K562 (cell line): Measurements from ENCODE around the gene GABPB2. TPM values are rescaled to one million over a fixed set of nuclear protein-coding genes. Genes with fewer than 3 reads are reported as not detected.

Experiments used
- ARNT ChIP-seq, 2 experiments: fragments of 450-650 bp; IDR thresholded peaks; 2 replicates each; pipeline ENCODE4 v1.6.1; 2016; ENCODE audit warnings: mild to moderate bottlenecking in 1 of 2
- CBFA2T3 ChIP-seq: fragments of 450-650 bp; IDR thresholded peaks from 2 replicates; pipeline ENCODE4 v1.6.1; 2017
- DMBX1 ChIP-seq: fragments of 250-450 bp; sonication (Bioruptor Pico); IDR thresholded peaks from 2 replicates; pipeline ENCODE4 v1.8.0; 2022; ENCODE audit warnings: inconsistent platforms, mild to moderate bottlenecking, moderate library complexity, borderline replicate concordance
- DPF2 ChIP-seq: fragments of 450-650 bp; IDR thresholded peaks from 2 replicates; pipeline ENCODE4 v1.6.1; 2016
- ESRRA ChIP-seq: fragments of 450-650 bp; IDR thresholded peaks from 2 replicates; pipeline ENCODE4 v1.6.1; 2014; ENCODE audit warnings: low read depth, mild to moderate bottlenecking, moderate library complexity, borderline replicate concordance
- HNRNPK ChIP-seq: fragments of 200-400 bp; formaldehyde crosslinking; IDR thresholded peaks from one replicate; pipeline ENCODE4 v1.6.1; 2018; ENCODE audit warnings: mild to moderate bottlenecking, low read depth, low read length; ENCODE audit not compliant: poor library complexity, severe bottlenecking
- NFIX ChIP-seq: fragments of 250-450 bp; sonication (Bioruptor Pico); IDR thresholded peaks from 2 replicates; pipeline ENCODE4 v1.4.0; 2020; ENCODE audit warnings: low read depth, mild to moderate bottlenecking, moderate library complexity
- NR4A1 ChIP-seq, 2 experiments: fragments of 250-450 bp in 1 of 2; fragments of 450-650 bp in 1 of 2; sonication (Bioruptor Pico) in 1 of 2; IDR thresholded peaks; 2 replicates each; pipeline versions ENCODE4 v1.4.0 to v1.6.1; 2016 to 2020; ENCODE audit warnings: mild to moderate bottlenecking in 2 of 2, missing compliant biosample characterization in 1 of 2, missing genetic modification characterization in 1 of 2, moderate library complexity in 1 of 2
- POLR2A ChIP-seq: fragments of 450-650 bp; conservative IDR thresholded peaks from 2 replicates; pipeline ENCODE4 v1.6.1; 2016
- RB1 ChIP-seq: fragments of 450-650 bp; IDR thresholded peaks from 2 replicates; pipeline ENCODE4 v1.6.1; 2017; ENCODE audit warnings: low read depth, mild to moderate bottlenecking
- SLC30A9 ChIP-seq: fragments of 250-450 bp; sonication (Bioruptor Pico); IDR thresholded peaks from 2 replicates; pipeline ENCODE4 v1.8.0; 2022; ENCODE audit warnings: mild to moderate bottlenecking, moderate library complexity
- SMARCE1 ChIP-seq: fragments of 450-650 bp; IDR thresholded peaks from 2 replicates; pipeline ENCODE4 v1.7.1; 2016; ENCODE audit warnings: mild to moderate bottlenecking
- ZNF354B ChIP-seq: fragments of 250-450 bp; sonication (Bioruptor Pico); IDR thresholded peaks from 2 replicates; pipeline ENCODE4 v1.4.0; 2020
- ZNF584 ChIP-seq: fragments of 200-800 bp; sonication (Bioruptor generic); IDR thresholded peaks from 2 replicates; pipeline ENCODE4 v1.6.1; 2016; ENCODE audit warnings: low read depth, mild to moderate bottlenecking, missing genetic modification characterization, missing compliant biosample characterization
- polyA plus RNA-seq, 8 experiments: library from polyadenylated mRNA; depleted of rRNA in 4 of 8; stranded (reverse) in 5 of 8; unstranded in 3 of 8; fragments of >200 nt; fragmentation: Nextera tagmentation in 2 of 8; fragmentation: Illumina TruSeq in 1 of 8; extraction: Ambion mirVana in 2 of 8; extraction: Trizol in 1 of 8; gene quantifications; 2 replicates each; pipeline versions ENCODE4 v1.2.1 to v1.2.3, GENCODE V29; 2011 to 2014; ENCODE audit warnings: inconsistent platforms in 1 of 8, missing spikeins in 1 of 8
- total RNA-seq, 7 experiments: library from RNA; depleted of rRNA in 6 of 7; stranded (reverse); fragments of >200 nt in 6 of 7; fragmentation: Illumina TruSeq in 2 of 7; extraction: Trizol in 2 of 7; gene quantifications; 2 replicates each; pipeline versions ENCODE4 v1.2.1 to v1.2.3, GENCODE V29; 2011 to 2021; ENCODE audit warnings: low replicate concordance in 1 of 7
- TF ChIP-seq, protein P1 (sequence below): sonication (generic); formaldehyde crosslinking; IDR thresholded peaks from 2 replicates; pipeline ENCODE4 v1.8.0; 2023; ENCODE audit warnings: mild to moderate bottlenecking, missing genetic modification reagents
- TF ChIP-seq, protein P2 (sequence below): fragments of 450-650 bp; IDR thresholded peaks from 2 replicates; pipeline ENCODE4 v1.6.1; 2014; ENCODE audit warnings: low read depth, mild to moderate bottlenecking, moderate library complexity, borderline replicate concordance
- TF ChIP-seq, protein P3 (sequence below), 2 experiments: IDR thresholded peaks in 1 of 2; conservative IDR thresholded peaks in 1 of 2; 2 replicates each; pipeline ENCODE4 v1.6.1; 2016; ENCODE audit warnings: low read depth in 2 of 2, mild to moderate bottlenecking in 1 of 2, missing compliant biosample characterization in 1 of 2, missing genetic modification characterization in 1 of 2, moderate library complexity in 1 of 2
- TF ChIP-seq, protein P4 (sequence below): fragments of 250-450 bp; sonication (Bioruptor Pico); IDR thresholded peaks from 2 replicates; pipeline ENCODE4 v1.5.0; 2022; ENCODE audit warnings: mild to moderate bottlenecking

Gene GABPB2
- total and polyA plus RNA-seq, 9 of the 15 experiments (the other 6 are each of a cell fraction or from before 2014, with no cell fraction given): 2.2 to 13.3 (median 6.1) TPM

DNA sequence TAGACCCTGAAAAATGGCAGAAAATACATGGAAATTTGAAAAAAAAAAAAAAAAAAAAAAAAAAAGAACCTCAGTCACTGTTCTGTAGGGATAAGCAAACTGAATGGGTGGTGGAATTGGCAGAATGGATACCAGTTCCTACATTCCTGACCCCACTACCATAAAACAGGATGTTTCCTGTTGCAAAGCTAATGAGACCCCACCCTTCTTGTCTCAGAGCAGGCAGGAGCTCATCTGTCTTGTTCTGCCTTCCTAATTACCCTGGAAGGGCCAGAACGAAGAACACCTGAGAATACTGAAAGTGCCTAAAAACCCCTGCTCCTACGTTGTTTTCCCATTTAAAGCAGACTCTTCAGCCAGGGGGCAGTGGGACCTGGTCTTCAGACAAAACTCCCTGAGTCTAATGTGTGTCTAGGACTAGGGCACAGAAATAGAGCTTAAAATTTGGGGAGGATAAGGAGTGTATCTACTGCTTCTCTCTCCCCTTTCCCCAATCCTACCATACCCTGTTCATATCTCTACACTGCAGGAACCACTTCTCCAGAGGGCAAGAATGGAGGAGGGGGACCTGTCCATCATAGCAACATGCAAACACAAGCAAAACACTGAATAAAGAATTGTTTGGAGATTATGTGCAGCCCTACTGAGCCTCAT is 19.1 kb upstream of the GABPB2 start (continued):
- TF ChIP-seq, protein P1, sequence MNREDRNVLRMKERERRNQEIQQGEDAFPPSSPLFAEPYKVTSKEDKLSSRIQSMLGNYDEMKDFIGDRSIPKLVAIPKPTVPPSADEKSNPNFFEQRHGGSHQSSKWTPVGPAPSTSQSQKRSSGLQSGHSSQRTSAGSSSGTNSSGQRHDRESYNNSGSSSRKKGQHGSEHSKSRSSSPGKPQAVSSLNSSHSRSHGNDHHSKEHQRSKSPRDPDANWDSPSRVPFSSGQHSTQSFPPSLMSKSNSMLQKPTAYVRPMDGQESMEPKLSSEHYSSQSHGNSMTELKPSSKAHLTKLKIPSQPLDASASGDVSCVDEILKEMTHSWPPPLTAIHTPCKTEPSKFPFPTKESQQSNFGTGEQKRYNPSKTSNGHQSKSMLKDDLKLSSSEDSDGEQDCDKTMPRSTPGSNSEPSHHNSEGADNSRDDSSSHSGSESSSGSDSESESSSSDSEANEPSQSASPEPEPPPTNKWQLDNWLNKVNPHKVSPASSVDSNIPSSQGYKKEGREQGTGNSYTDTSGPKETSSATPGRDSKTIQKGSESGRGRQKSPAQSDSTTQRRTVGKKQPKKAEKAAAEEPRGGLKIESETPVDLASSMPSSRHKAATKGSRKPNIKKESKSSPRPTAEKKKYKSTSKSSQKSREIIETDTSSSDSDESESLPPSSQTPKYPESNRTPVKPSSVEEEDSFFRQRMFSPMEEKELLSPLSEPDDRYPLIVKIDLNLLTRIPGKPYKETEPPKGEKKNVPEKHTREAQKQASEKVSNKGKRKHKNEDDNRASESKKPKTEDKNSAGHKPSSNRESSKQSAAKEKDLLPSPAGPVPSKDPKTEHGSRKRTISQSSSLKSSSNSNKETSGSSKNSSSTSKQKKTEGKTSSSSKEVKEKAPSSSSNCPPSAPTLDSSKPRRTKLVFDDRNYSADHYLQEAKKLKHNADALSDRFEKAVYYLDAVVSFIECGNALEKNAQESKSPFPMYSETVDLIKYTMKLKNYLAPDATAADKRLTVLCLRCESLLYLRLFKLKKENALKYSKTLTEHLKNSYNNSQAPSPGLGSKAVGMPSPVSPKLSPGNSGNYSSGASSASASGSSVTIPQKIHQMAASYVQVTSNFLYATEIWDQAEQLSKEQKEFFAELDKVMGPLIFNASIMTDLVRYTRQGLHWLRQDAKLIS (CRISPR knock-in tag): no peak
- TF ChIP-seq ESRRA (no peak), RB1 (no peak), POLR2A (peak; percentile 65), NR4A1 (CRISPR knock-in tag; IDR thresholded peaks at IDR 0.05) (no peak), NR4A1 (tag; IDR thresholded peaks at IDR 0.05) (no peak), ZNF354B (CRISPR knock-in tag) (no peak), ZNF584 (CRISPR knock-in tag) (no peak), NFIX (no peak), ARNT (IDR thresholded peaks at IDR 0.05) (no peak), SMARCE1 (0 out of 2 replicates have a peak, but pooled peaks have one; percentile 17), CBFA2T3 (peak; percentile 76), DMBX1 (CRISPR knock-in tag) (no peak), DPF2 (peak; percentile 35; the same call in 1 of the 2 replicates), HNRNPK (no peak), SLC30A9 (CRISPR knock-in tag) (no peak)
- TF ChIP-seq, protein P2, sequence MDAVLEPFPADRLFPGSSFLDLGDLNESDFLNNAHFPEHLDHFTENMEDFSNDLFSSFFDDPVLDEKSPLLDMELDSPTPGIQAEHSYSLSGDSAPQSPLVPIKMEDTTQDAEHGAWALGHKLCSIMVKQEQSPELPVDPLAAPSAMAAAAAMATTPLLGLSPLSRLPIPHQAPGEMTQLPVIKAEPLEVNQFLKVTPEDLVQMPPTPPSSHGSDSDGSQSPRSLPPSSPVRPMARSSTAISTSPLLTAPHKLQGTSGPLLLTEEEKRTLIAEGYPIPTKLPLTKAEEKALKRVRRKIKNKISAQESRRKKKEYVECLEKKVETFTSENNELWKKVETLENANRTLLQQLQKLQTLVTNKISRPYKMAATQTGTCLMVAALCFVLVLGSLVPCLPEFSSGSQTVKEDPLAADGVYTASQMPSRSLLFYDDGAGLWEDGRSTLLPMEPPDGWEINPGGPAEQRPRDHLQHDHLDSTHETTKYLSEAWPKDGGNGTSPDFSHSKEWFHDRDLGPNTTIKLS: no peak
- TF ChIP-seq, protein P3, sequence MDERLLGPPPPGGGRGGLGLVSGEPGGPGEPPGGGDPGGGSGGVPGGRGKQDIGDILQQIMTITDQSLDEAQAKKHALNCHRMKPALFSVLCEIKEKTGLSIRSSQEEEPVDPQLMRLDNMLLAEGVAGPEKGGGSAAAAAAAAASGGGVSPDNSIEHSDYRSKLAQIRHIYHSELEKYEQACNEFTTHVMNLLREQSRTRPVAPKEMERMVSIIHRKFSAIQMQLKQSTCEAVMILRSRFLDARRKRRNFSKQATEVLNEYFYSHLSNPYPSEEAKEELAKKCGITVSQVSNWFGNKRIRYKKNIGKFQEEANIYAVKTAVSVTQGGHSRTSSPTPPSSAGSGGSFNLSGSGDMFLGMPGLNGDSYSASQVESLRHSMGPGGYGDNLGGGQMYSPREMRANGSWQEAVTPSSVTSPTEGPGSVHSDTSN (CRISPR knock-in tag; IDR thresholded peaks at IDR 0.05; ENCODE audit: low read depth): no peak
- TF ChIP-seq, protein P3 (tag; conservative IDR thresholded peaks at IDR 0.05; ENCODE audit: low read depth): 0 out of 2 replicates have a peak, but pooled peaks have one; percentile 24
- TF ChIP-seq, protein P4, sequence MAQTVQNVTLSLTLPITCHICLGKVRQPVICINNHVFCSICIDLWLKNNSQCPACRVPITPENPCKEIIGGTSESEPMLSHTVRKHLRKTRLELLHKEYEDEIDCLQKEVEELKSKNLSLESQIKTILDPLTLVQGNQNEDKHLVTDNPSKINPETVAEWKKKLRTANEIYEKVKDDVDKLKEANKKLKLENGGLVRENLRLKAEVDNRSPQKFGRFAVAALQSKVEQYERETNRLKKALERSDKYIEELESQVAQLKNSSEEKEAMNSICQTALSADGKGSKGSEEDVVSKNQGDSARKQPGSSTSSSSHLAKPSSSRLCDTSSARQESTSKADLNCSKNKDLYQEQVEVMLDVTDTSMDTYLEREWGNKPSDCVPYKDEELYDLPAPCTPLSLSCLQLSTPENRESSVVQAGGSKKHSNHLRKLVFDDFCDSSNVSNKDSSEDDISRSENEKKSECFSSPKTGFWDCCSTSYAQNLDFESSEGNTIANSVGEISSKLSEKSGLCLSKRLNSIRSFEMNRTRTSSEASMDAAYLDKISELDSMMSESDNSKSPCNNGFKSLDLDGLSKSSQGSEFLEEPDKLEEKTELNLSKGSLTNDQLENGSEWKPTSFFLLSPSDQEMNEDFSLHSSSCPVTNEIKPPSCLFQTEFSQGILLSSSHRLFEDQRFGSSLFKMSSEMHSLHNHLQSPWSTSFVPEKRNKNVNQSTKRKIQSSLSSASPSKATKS (CRISPR knock-in tag): no peak
